Islet of Langerhans (tissue), 1 donor: ENCODE results near the gene PPIE.
"Not testable (repeated sequence)": the region's sequence is repeated elsewhere in the genome, so short reads cannot be mapped to it uniquely, and the experiment has no call there.

ENCODE experiments used
- FAIRE-seq: peaks from one replicate; lab custom pipeline; 2011; peaks lifted over from hg19 to GRCh38; lab: Jason Lieb, UNC

Gene PPIE

GRCh38 chr1:39758556-39759435, 20.1 kb downstream of the PPIE start:
- no peak for FAIRE-seq

GRCh38 chr1:39759436-39759726, 20.7 kb downstream of the PPIE start:
- no peak for FAIRE-seq

GRCh38 chr1:39760074-39761008, 21.7 kb downstream of the PPIE start:
- no peak for FAIRE-seq

- no peak for FAIRE-seq
Observed at GRCh38 chr1:39761016-39761415, 22.3 kb downstream of the PPIE start.

DNA sequence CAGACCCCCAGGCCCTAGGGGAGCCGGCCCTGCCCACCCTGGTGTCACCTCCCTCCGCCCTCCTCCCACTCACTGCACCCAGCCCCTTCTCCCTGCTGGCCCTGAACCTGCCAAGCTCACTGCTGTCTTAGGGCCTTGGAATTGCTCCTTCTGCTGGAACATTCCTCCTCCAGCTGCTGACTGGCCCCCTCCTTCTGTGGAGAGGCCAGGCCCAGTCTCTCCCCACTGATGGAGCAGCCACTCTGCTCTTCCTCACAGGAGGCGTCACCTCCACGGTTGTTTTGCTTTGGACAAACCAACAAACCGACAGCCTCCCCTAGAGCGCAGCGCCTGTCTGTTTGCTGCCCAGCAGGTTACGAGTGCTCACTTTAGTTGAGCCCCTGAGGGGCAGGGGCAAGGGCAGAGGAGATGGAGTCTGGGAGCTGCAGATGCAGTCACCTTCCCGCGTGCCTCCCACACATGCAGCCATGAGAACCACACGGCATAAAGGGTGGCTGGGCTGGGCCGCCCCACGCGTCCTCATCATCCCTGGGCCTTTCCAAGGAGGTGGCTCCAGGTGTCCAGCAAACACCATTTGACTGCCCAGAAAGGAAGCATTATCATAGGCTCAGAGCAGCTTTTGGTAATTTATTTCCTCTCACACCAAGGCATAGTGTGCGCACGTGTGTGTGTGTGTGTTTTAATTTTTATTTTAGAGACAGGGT, 23.0 kb downstream of the PPIE start:
- no peak for FAIRE-seq

GRCh38 chr1:39762550-39763540, 24.2 kb downstream of the PPIE start:
- FAIRE-seq = no peak

DNA sequence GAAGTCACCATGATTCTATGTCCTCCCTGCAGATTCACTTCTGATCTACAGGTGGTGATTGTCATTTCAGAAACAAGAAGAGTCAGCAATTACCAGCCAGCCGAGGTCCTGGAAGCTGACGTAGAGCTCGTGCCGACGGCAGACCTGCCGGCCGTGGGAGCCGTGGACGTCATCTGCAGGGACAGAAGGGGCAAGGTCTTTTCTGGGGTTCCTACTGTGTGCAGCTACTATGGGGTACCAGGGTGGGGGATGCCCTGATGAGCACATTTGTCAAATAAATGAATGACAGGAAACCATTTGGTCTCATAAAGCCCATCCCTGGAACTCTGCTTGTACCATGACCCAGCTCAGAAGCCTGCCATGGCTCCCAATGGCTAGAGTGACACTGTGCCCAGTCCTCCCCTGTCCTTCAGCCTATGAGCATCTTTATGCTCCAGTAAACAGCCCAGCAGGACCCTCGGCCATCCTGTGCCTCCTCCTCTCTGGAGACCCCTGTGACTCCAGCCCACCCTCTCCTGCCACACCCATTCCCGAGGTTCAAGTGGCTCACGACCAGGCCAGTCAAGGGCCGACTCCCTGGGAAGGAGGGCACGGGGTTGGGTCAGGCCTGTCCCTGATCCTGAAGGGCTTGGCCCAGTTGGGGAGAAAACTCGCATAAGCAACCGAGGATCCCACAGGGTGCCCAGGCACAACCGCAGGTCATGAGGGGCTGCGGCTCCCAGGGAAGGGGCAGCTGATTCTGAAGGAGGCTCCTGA, 25.1 kb downstream of the PPIE start:
- not testable (repeated sequence) for FAIRE-seq

GRCh38 chr1:39764512-39764911, 25.8 kb downstream of the PPIE start:
- FAIRE-seq = not testable (repeated sequence)

GRCh38 chr1:39766466-39766865, 27.8 kb downstream of the PPIE start:
- FAIRE-seq = not testable (repeated sequence)

- FAIRE-seq = not testable (repeated sequence)
Observed at GRCh38 chr1:39769502-39769901, 30.8 kb downstream of the PPIE start.

DNA sequence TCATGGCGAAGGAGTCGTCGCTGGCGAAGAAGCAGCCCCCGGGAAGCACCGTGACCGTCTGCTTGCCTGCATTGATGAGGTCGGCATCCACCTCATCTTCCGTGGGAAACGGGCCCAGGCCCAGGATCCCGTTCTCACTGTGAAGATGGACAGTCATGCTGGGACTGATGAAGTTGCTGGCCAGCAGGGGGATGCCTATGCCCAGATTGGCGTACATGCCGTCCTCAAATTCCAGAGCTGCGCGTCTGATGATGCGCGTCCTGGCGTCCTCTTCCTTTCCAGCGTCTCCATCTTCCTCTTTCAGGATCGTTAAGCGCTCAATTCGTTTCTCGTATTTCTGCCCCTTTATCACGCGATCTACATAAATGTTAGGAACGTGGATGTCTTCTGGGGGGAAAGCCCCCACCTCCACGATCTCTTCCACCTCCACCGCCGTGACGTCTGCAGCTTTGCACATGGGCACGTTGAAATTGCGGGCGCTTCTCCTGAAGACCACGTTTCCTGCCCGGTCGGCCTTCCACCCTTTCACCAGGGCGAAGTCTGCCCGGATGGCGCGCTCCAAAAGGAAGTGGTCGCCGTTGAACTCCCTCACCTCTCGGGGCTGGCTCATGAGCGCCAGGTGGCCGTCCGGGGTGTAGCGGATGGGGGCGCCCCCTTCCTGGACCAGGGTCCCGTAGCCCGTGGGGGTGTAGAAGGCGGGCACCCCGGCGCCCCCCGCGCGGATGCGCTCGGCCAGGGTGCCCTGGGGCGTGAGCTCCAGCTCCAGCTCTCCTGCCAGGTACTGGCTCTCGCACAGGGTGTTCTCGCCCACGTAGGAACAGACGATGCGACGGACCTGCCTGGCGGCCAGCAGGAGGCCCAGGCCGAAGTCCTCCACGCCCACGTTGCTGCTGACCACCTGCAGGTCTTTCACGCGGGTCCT, 31.7 kb downstream of the PPIE start:
- FAIRE-seq = not testable (repeated sequence)

DNA sequence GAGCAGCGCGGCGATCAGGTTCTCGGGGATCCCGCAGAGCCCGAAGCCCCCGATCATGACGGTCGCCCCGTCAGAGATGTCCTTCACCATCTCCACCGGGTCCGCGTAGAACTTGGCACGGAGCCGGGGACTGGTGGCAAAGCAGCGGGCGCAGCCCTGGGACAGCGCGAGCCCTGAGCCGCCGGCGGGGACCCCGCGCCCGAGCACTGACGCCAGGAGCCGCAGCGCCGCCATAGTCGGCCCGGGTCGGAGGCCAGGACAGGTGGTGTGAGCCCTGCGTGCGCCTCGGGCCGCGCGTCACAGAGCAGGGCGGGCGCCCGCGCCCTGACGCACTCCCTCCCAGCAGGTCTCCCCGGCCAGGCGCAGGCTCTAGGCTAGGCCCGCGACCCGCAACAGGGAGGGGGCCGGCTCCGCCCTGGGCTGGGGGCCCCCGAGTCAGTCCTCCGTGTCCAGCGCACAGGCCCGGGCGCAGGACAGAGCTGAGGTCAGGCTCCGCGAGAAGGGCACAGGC, 32.4 kb downstream of the PPIE start, which contains the start of gene OXCT2:
OXCT2 (minus strand) TSS at position 327 of the 511 bp plus-strand sequence; CDS start at position 234, 93 bp downstream.
- not testable (repeated sequence) for FAIRE-seq

- not testable (repeated sequence) for FAIRE-seq
Observed at GRCh38 chr1:39773369-39773979, 34.8 kb downstream of the PPIE start.

GRCh38 chr1:39775141-39775540, 36.5 kb downstream of the PPIE start:
- FAIRE-seq = not testable (repeated sequence)

- not testable (repeated sequence) for FAIRE-seq
Observed at GRCh38 chr1:39775676-39776399, 37.2 kb downstream of the PPIE start.

DNA sequence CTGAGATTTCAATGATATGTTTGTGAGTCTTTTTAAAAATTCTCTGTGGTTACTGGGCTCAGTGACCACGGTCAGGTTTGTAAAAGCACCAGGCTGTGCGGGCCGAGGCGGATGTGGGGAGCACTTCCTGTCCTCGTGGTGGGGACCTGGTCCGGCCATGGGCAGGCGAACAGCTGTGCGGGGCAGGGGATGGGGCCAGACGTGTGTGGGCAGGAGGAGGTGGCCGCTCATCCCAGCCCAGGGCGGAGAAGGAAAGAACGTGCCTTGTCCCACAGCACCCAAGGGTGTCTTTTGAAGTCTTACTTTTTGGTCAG, 37.7 kb downstream of the PPIE start:
- no peak for FAIRE-seq

DNA sequence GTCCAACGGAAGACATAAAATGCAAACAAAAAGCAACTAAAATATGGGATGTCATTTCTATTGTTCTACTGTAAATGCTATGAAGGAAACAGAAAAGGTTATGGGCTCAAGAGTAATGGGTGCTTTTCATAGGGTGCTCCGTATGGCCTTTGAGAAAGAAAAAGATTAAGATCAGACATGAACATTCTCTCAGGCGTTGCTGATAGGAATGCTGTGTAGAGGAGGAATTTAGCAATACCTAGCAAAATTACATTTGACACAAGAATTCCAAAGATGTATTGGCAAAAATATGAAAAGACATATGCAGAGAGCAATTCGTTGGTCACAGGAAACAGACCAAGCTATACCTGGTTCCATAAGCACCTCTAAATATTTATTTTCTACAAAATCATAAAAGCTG, 38.2 kb downstream of the PPIE start:
- no peak for FAIRE-seq

DNA sequence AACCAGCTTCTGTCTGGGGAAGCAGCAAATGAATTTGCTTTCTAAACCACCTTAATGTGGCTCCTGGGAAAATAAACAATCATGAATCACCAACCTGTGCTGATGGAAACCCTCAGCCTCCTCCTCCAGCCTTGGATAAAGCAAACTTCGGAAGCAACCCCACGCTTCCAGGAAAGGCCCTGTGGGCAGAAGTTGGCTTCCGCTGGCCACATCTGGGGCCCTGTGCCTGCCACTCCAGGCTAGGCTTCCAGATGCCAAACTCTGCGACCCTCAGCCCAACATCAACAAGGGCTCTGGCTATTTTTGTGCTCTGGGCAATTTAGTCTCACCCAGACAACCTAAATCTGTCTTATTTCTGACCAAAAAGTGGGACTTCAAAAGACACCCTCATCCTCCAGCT, 38.6 kb downstream of the PPIE start:
- no peak for FAIRE-seq
